Keratinocyte (primary cell): Measurements from ENCODE around the gene C2orf49. TPM values are rescaled to one million over a fixed set of nuclear protein-coding genes. Genes with fewer than 3 reads are reported as not detected.
A peak's percentile ranks its signal among the peaks of the same experiment; 100 is the strongest.

Experiments used
- DNase-seq: peaks from one replicate; pipeline ENCODE4 v3.0.0-alpha.2; 2011; ENCODE audit warnings: low read depth, missing footprints, low spot score
- FAIRE-seq: peaks from 2 replicates; lab custom pipeline; 2011; peaks lifted over from hg19 to GRCh38; lab: Jason Lieb, UNC
- H2AFZ ChIP-seq: 2 replicates; pipeline ENCODE4 v1.6.0; 2012; ENCODE audit warnings: low read length, control low read depth, inconsistent platforms; ENCODE audit not compliant: control insufficient read depth
- H3K27ac ChIP-seq: 2 replicates; pipeline ENCODE4 v1.5.1; 2011; ENCODE audit warnings: low read length; ENCODE audit not compliant: control insufficient read depth, insufficient read depth
- H3K27me3 ChIP-seq: 3 replicates; pipeline ENCODE4 v1.6.0; 2011; ENCODE audit warnings: low read length; ENCODE audit not compliant: control insufficient read depth, insufficient read depth; ENCODE audit errors: extremely low read depth
- H3K36me3 ChIP-seq, 2 experiments: 2 replicates in 1 of 2; 3 replicates in 1 of 2; pipeline ENCODE4 v1.5.1; 2011; ENCODE audit warnings: low read length in 2 of 2, mild to moderate bottlenecking in 1 of 2; ENCODE audit not compliant: control insufficient read depth in 2 of 2, insufficient read depth in 2 of 2; ENCODE audit errors: extremely low read depth in 1 of 2
- H3K4me1 ChIP-seq: 3 replicates; pipeline ENCODE4 v1.5.1; 2011; ENCODE audit warnings: low read length; ENCODE audit not compliant: control insufficient read depth, insufficient read depth; ENCODE audit errors: extremely low read depth
- H3K4me2 ChIP-seq: 3 replicates; pipeline ENCODE4 v1.6.0; 2011; ENCODE audit warnings: low read depth, low read length; ENCODE audit not compliant: control insufficient read depth, insufficient read depth; ENCODE audit errors: extremely low read depth
- H3K4me3 ChIP-seq, 3 experiments: fragments of 200-600 bp in 1 of 3; sonication (generic) in 1 of 3; 2 replicates in 2 of 3; 3 replicates in 1 of 3; pipeline ENCODE4 v1.5.1; 2011 to 2016; ENCODE audit warnings: low read length in 3 of 3, mild to moderate bottlenecking in 3 of 3, control low read depth in 2 of 3, inconsistent platforms in 1 of 3, low read depth in 1 of 3, mixed read lengths in 1 of 3, mixed run types in 1 of 3, moderate library complexity in 1 of 3; ENCODE audit not compliant: control insufficient read depth in 2 of 3, insufficient read depth in 2 of 3; ENCODE audit errors: extremely low read depth in 1 of 3
- H3K79me2 ChIP-seq: 2 replicates; pipeline ENCODE4 v1.6.0; 2012; ENCODE audit warnings: low read length; ENCODE audit not compliant: control insufficient read depth, insufficient read depth
- H3K9ac ChIP-seq: 3 replicates; pipeline ENCODE4 v1.6.0; 2011; ENCODE audit warnings: low read length; ENCODE audit not compliant: control insufficient read depth, insufficient read depth; ENCODE audit errors: extremely low read depth
- H3K9me1 ChIP-seq: 3 replicates; pipeline ENCODE4 v1.6.0; 2011; ENCODE audit warnings: low read length; ENCODE audit not compliant: control insufficient read depth, insufficient read depth; ENCODE audit errors: extremely low read depth
- H3K9me3 ChIP-seq: 2 replicates; pipeline ENCODE4 v1.5.1; 2012; ENCODE audit warnings: low read depth, low read length; ENCODE audit not compliant: control insufficient read depth
- H4K20me1 ChIP-seq: 3 replicates; pipeline ENCODE4 v1.6.0; 2011; ENCODE audit warnings: low read length; ENCODE audit not compliant: control insufficient read depth, insufficient read depth; ENCODE audit errors: extremely low read depth
- CTCF ChIP-seq, 3 experiments: IDR thresholded peaks in 1 of 3; conservative IDR thresholded peaks in 1 of 3; optimal IDR thresholded peaks in 1 of 3; 2 replicates in 2 of 3; 3 replicates in 1 of 3; pipeline versions ENCODE3 to v1.5.1; 2011; ENCODE audit warnings: low read length in 3 of 3, mild to moderate bottlenecking in 3 of 3, moderate library complexity in 2 of 3, control low read depth in 1 of 3, inconsistent platforms in 1 of 3; ENCODE audit not compliant: insufficient read depth in 2 of 3; ENCODE audit errors: extremely low read depth in 1 of 3
- EZH2 ChIP-seq: IDR thresholded peaks from one replicate; pipeline ENCODE4 v1.6.1; 2012; ENCODE audit warnings: inconsistent platforms, mild to moderate bottlenecking, low read length, moderate library complexity
- dilution Hi-C: fragments of 300-500 bp; cut with MboI; formaldehyde crosslinking; loops from one replicate; pipeline ENCODE4 v1.7.0; 2020; ENCODE audit warnings: low sequenced_read_pairs; ENCODE audit not compliant: extremely low pct_ligation_motif_present
- polyA plus RNA-seq, 5 experiments: library from polyadenylated mRNA; depleted of rRNA in 3 of 5; stranded (reverse) in 3 of 5; stranded (forward) in 1 of 5; unstranded in 1 of 5; fragments of >200 nt; gene quantifications; 1 replicate in 1 of 5; 2 replicates in 3 of 5; 3 replicates in 1 of 5; pipeline versions ENCODE4 v1.2.1 to v1.2.3, GENCODE V29; 2011 to 2012; ENCODE audit warnings: missing spikeins in 2 of 5, low read depth in 1 of 5, low replicate concordance in 1 of 5

C2orf49 gene
- polyA plus RNA-seq, 1 donor (not counting 4 experiments of a cell fraction or from before 2014, with no cell fraction given), result 19.4 TPM

GRCh38 chr2:105330681-105331375 lies 6.5 kb upstream of the C2orf49 start:
- Histone ChIP-seq H4K20me1 (peaks cover 3% of the 10 kb centered on the region), H3K4me1 (peaks cover 26% of the 10 kb centered on the region), H3K9me1 (no peaks in the 10 kb centered on the region), H3K4me2 (peak overlapping the region; percentile 83), H3K27me3 (no peaks in the 10 kb centered on the region), H3K36me3 (no peaks in the 10 kb centered on the region), H3K27ac (no peak overlapping the region), H3K79me2 (peaks cover 29% of the 10 kb centered on the region), H3K4me3 (no peak overlapping the region), H3K9me3 (no peaks in the 10 kb centered on the region), H3K9ac (no peak overlapping the region), H2AFZ (no peak overlapping the region)
- FAIRE-seq, result peak; percentile 26
- DNase-seq, result no peak
- dilution Hi-C loops, result no loop called here
- TF ChIP-seq CTCF (optimal IDR thresholded peaks at IDR 0.05 in 1 of 3, IDR thresholded peaks at IDR 0.05 in 1 of 3, conservative IDR thresholded peaks at IDR 0.05 in 1 of 3; ENCODE audit: extremely low read depth in 1 of 3, insufficient read depth in 2 of 3, low read length in 3 of 3), result no peak
- no peak for TF ChIP-seq EZH2

DNA sequence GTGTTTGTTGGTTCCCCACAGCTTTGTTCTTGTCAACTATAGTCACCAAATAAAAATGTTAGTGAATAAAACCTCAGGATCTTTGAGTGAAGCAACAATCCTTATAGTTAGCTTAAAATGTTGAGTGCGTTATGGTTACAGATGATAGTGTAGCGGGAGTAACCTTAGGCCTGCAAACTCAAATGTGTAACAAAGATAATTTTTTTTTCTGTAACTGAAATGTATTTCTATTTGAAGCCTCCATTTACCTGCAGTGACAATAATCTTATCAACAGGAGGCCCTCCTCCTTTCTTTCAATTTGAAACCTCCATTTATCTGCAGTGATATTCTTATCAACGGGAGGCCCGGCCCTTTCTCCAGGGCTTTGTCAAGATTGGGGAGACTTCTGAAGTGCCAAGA lies 3.1 kb upstream of the C2orf49 start:
- no peak for FAIRE-seq
- dilution Hi-C loops, result no loop called here
- no peak for TF ChIP-seq EZH2
- TF ChIP-seq CTCF (optimal IDR thresholded peaks at IDR 0.05 in 1 of 3, IDR thresholded peaks at IDR 0.05 in 1 of 3, conservative IDR thresholded peaks at IDR 0.05 in 1 of 3; ENCODE audit: extremely low read depth in 1 of 3, insufficient read depth in 2 of 3, low read length in 3 of 3), result no peak

More for the DNA sequence above, 3.1 kb upstream of the C2orf49 start:
- H3K27ac ChIP-seq, result no peak overlapping the region
- H4K20me1 ChIP-seq, result no peaks in the 10 kb centered on the region
- H3K9me3 ChIP-seq, result no peaks in the 10 kb centered on the region
- DNase-seq, result no peak
- no peak overlapping the region for H3K4me2 ChIP-seq
- no peak overlapping the region for H2AFZ ChIP-seq
- H3K36me3 ChIP-seq, result no peaks in the 10 kb centered on the region
- no peaks in the 10 kb centered on the region for H3K9me1 ChIP-seq
- H3K4me3 ChIP-seq, result no peak overlapping the region
- H3K27me3 ChIP-seq, result no peaks in the 10 kb centered on the region
- no peak overlapping the region for H3K9ac ChIP-seq
- peaks cover 30% of the 10 kb centered on the region for H3K79me2 ChIP-seq
- H3K4me1 ChIP-seq, result peaks cover 24% of the 10 kb centered on the region
